HT-29 (cell line): ENCODE measurements around the gene CCDC190. TPM values are rescaled to one million over a fixed set of nuclear protein-coding genes. Genes with fewer than 3 reads are reported as not detected.
"Not testable (repeated sequence)": the region's sequence is repeated elsewhere in the genome, so short reads cannot be mapped to it uniquely, and the experiment has no call there.

Source experiments
- DNase-seq: peaks from one replicate; pipeline ENCODE4 v3.0.0-alpha.2; 2015; ENCODE audit warnings: low spot score
- total RNA-seq: library from RNA; depleted of rRNA; stranded (reverse); fragments of >200 nt; shearing (Covaris generic); gene quantifications from 2 replicates; pipeline ENCODE4 v1.2.3, GENCODE V29; 2014; rRNA removed

Gene CCDC190
- total RNA-seq: 0.29 TPM in 1 of 2 replicates, not detected in the other

GRCh38 chr1:162861101-162861500 lies at the start of gene CCDC190:
Gene CCDC190, minus strand, starts transcription at chr1:162861175. Its CDS starts 1,529 bp downstream, at chr1:162859646.
- DNase-seq: no peak

- no peak for DNase-seq
Measured at GRCh38 chr1:162910161-162910560, 49.2 kb upstream of the CCDC190 start.

- DNase-seq: peak; percentile 11
Measured at GRCh38 chr1:162908780-162909179, 47.8 kb upstream of the CCDC190 start.

GRCh38 chr1:162908236-162908635 lies 47.3 kb upstream of the CCDC190 start:
- DNase-seq: no peak

GRCh38 chr1:162906485-162906884 lies 45.5 kb upstream of the CCDC190 start:
- DNase-seq: no peak

GRCh38 chr1:162905174-162906158 lies 44.5 kb upstream of the CCDC190 start:
- peak; percentile 36 for DNase-seq

- DNase-seq: no peak
Measured at GRCh38 chr1:162904579-162904978, 43.6 kb upstream of the CCDC190 start.

GRCh38 chr1:162904023-162904422 lies 43.0 kb upstream of the CCDC190 start:
- DNase-seq: no peak

- DNase-seq: no peak
Measured at GRCh38 chr1:162903246-162903645, 42.3 kb upstream of the CCDC190 start.

- DNase-seq: no peak
Measured at GRCh38 chr1:162902416-162902815, 41.4 kb upstream of the CCDC190 start.

GRCh38 chr1:162901243-162901642 lies 40.3 kb upstream of the CCDC190 start:
- no peak for DNase-seq

- no peak for DNase-seq
Measured at GRCh38 chr1:162899422-162900146, 38.6 kb upstream of the CCDC190 start.

GRCh38 chr1:162893612-162893908 lies 32.6 kb upstream of the CCDC190 start:
- no peak for DNase-seq

GRCh38 chr1:162892906-162893611 lies 32.1 kb upstream of the CCDC190 start:
- no peak for DNase-seq

GRCh38 chr1:162889989-162890388 lies 29.0 kb upstream of the CCDC190 start:
- no peak for DNase-seq

GRCh38 chr1:162886705-162887104 lies 25.7 kb upstream of the CCDC190 start:
- no peak for DNase-seq

- DNase-seq: no peak
Measured at GRCh38 chr1:162885265-162885664, 24.3 kb upstream of the CCDC190 start.

- DNase-seq: no peak
Measured at GRCh38 chr1:162884831-162885230, 23.9 kb upstream of the CCDC190 start.

GRCh38 chr1:162882248-162882674 lies 21.3 kb upstream of the CCDC190 start:
- no peak for DNase-seq

GRCh38 chr1:162881590-162881989 lies 20.6 kb upstream of the CCDC190 start:
- DNase-seq: no peak

- not testable (repeated sequence) for DNase-seq
Measured at GRCh38 chr1:162880617-162881016, 19.6 kb upstream of the CCDC190 start.
